ENCODE measurements around the gene LGR4.

The LGR4 gene

DNA sequence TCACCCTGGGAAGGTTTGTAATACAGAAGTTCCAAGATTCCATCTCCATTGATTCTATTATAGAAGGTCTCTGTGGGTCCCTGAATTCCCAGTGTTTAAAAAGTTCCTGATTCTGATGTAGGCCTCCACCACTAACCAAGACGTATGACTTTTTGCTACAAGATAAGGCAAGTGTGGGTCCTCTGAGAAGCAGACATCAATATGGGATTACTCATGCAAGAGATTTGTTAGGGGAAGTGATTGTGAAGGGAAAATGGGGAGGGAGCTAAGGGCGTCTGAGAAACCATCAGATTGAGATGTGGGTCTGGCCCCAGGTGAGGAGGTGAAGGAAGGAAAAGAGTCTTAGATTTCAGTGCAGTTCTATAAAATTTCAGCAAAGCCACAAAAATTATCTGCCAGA, 10.2 kb upstream of the LGR4 start:
- DNase-seq: no peak

GRCh38 chr11:27481992-27482391, 9.4 kb upstream of the LGR4 start:
- no peak for DNase-seq

- no peak for DNase-seq
Measured at GRCh38 chr11:27477831-27478230, 5.2 kb upstream of the LGR4 start.

DNA sequence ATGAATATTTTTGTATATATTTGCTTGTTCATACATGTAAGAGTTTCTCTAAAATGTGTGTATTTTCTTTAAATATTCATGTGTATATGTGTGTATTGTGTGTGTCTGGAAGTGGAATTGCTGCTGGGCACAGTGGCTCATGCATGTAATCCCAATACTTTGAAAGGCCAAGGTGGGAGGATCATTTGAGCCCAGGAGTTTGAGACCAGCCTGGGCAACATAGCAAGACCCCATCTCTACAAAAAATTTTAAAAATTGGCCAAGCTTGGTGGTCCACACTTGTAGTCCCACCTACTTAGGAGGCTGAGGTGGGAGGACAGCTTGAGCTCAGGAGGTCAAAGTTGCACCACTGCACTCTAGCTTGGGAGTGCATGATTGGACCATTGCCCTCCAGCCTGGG, 4.7 kb upstream of the LGR4 start:
- DNase-seq: no peak

DNA sequence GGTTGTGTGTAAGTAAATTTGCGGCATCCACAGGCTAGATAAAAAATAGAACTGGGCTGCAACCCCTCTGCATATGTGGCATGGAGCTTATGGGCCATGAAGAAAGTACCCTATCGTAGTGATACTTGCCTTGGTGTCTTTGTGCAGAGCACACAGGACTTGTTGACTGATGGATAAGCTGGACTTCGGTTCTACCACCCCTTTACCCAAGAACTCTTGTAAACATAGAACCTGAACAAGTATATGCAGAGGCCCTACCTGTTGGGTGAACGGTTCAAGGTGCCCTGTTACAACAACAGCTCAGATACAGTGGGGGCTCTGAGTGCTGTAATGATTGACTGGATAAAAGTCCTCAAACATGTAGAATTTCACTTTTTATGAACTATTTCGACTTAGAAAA, 3.0 kb upstream of the LGR4 start:
- DNase-seq: no peak

DNA sequence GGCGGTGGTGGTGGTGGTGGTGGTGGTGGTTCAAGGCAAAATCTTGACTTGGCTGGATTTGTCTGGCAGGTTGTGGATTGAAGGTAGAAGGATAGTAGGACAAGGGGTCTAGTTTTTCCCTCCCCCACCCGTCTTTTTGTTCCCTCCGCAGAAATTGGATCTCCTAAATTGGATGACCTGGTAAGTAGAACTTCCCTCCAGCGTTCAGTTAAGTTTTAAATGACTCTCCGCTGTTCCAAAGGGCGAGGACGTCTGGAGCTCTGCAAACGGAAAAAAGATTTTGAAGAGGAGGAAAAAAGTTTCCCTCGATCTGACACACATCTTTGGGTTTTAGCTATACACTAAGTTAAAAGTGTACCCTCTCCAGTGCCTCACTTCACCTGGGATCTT, 422 bp upstream of the LGR4 start:
- no peak for DNase-seq

DNA sequence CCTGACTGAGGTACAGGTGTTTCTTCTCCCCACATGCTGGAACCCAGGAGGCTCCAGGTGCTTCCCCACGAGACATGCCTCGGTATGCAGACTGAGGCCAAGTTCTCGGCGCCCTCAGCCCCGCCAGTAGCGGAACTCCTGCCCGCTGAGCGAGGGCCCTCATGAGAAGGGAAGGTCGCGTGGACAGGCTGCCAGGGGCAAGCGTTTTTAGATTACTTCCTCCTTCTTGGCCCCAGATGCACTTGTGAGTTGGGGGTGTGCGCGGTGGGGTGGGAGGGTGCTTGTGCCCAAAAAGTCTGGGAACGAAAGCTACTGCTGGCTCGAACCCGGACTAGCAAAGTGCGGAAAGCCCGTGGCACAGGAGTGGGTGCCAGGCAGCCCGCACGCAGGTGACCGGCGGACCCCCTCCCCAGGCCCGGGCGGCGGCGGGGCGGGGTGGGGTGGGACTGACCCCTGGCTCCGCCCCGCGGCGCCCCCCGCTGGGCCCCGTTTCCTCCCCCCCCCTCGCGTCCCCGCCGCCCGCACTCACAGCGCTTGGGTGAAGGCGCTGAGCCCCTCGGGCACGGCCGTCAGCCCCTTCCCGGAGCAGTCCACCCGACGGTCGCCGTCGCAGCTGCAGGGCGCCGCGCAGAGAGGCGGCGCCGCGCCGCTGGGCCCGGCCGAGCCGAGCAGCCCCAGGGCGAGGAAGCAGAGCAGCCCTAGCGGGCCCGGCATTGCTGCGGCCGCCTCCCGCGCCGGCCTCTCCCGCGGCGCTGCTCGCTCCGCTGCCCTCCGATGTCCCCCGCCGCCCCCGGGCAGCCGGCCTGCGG, 797 bp downstream of the LGR4 start:
- DNase-seq: no peak

- DNase-seq: no peak
Measured at GRCh38 chr11:27470826-27471588, 1.6 kb downstream of the LGR4 start.

- no peak for DNase-seq
Measured at GRCh38 chr11:27470166-27470565, 2.4 kb downstream of the LGR4 start.

- DNase-seq: no peak
Measured at GRCh38 chr11:27468995-27469695, 3.4 kb downstream of the LGR4 start.

GRCh38 chr11:27468209-27468994, 4.2 kb downstream of the LGR4 start:
- DNase-seq: no peak

GRCh38 chr11:27467181-27467913, 5.2 kb downstream of the LGR4 start:
- no peak for DNase-seq

- no peak for DNase-seq
Measured at GRCh38 chr11:27466363-27466762, 6.2 kb downstream of the LGR4 start.

- DNase-seq: no peak
Measured at GRCh38 chr11:27465629-27466028, 7.0 kb downstream of the LGR4 start.

DNA sequence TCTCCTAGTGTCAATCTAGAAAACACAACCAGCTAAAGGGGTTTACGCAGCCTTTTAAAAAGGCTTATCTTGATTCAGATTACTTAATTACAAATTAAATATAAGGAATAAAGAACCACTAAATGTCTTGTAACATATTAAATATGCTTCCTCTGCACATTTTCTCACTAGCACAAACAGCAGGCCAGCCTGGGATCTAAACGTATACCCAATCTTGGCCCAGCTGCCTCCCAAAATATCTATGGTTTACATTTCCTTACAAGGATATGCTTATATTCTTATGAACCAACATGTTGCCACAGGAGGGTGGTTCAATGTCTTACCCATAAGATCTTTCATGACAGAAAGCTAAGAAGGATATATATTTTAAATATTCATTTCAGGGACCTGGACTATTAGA, 7.7 kb downstream of the LGR4 start:
- DNase-seq: no peak

DNA sequence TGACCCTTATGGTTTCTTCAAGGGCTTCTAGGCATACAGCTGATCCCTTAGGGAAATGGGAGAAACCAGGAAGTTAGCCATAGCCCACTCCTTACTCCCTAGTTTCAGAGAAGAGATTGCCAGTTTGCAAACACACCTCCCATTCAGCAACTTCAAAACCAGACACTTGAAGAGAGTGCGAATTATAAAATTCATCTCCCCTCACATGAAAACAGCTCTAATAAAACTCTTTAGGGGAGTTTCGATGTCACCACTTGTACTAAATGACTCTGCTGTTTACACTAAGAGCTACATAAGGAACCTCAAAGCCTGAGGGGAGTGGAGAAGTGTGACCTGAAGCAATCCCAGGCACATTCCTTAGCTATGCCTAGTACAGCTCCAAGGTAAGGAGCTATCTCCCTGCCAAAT, 8.3 kb downstream of the LGR4 start:
- DNase-seq: no peak

- no peak for DNase-seq
Measured at GRCh38 chr11:27462543-27462942, 10.0 kb downstream of the LGR4 start.

DNA sequence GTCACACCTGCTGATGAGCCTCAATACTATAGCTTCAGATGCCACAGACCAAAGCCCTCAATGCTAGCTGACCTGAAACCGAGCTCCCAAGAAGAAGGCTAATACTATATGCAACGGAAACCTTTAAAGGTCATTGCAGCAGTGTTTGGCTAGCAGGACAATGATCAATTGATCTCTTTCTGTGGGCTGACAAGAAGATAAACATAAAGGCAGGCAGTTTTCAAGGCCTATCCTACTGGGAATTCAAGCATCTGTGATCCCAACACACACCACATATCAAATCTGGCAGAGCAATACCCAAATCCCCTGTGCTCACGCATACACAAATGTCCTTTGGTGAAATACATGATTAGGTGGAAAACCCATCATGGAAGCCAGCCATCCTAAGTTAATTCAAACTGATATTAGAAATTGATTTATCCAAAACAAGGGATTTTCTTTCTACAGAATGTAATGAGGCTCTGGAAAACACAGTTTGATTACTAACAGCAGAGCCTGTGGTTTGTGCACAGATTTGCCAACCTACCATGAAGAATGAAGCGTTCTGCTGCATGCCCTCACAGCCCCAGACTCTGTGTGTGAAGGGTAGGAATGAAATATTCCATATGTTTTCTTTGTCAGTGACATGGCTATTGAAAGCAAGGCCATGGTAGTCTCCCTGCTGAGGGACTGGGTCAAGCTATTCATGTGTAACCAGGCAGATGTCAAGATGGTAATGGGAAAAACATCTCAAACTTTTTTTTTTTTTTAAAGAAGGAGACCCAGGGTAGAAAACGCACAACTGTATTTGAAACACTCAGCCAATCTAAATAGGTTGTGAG, 12.2 kb downstream of the LGR4 start:
- DNase-seq: no peak

DNA sequence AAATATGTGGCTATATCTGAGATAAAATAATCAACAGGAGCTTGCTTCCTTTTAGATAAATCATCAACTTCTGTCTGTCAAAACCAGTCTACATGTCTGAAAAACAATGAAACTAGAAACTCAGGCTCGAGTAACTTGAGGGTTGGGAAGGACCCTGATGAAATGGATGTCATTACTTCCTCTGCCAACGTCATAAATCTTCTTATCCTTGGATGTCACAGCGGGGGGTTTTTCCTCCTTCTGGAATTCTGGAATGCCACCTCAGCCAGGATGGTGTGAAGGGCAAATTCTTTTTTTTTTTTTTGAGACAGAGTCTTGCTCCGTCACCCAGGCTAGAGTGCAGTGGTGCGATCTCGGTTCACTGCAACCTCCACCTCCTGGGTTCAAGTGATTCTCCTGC, 13.4 kb downstream of the LGR4 start:
- no peak for DNase-seq

- no peak for DNase-seq
Measured at GRCh38 chr11:27458182-27458581, 14.4 kb downstream of the LGR4 start.

- no peak for DNase-seq
Measured at GRCh38 chr11:27456795-27457329, 15.7 kb downstream of the LGR4 start.
